Neural cell (in vitro differentiated cells): ENCODE results near the gene ZNF678.

Experiments
- EP300 ChIP-seq: fragments of 450-650 bp; conservative IDR thresholded peaks from 2 replicates; pipeline ENCODE4 v1.6.1; 2014; ENCODE audit warnings: antibody characterized with exemption, mild to moderate bottlenecking, moderate library complexity; ENCODE audit not compliant: poor library complexity, severe bottlenecking
- EZH2 ChIP-seq: fragments of 200-600, 300-800 bp; shearing (Covaris generic), sonication (generic); IDR thresholded peaks from 2 replicates; pipeline ENCODE4 v1.6.1; 2014; ENCODE audit warnings: antibody characterized with exemption, low read length, borderline replicate concordance, mild to moderate bottlenecking; ENCODE audit not compliant: insufficient read depth, poor library complexity, severe bottlenecking
- MXI1 ChIP-seq: fragments of 450-650 bp; conservative IDR thresholded peaks from 2 replicates; pipeline ENCODE4 v1.6.1; 2014; ENCODE audit warnings: antibody characterized with exemption, mild to moderate bottlenecking; ENCODE audit not compliant: poor library complexity, severe bottlenecking
- POLR2AphosphoS5 ChIP-seq: IDR thresholded peaks from 2 replicates; pipeline ENCODE4 v1.6.1; 2012
- RAD21 ChIP-seq: fragments of 450-650 bp; conservative IDR thresholded peaks from 2 replicates; pipeline ENCODE4 v1.6.1; 2014; ENCODE audit warnings: antibody characterized with exemption, mild to moderate bottlenecking, moderate library complexity
- TAF1 ChIP-seq: IDR thresholded peaks from 2 replicates; pipeline ENCODE4 v1.6.1; 2012; ENCODE audit warnings: low read depth
- TF ChIP-seq, protein P1 (sequence below): fragments of 450-650 bp; IDR thresholded peaks from 2 replicates; pipeline ENCODE4 v1.5.1; 2014; ENCODE audit warnings: antibody characterized with exemption, mild to moderate bottlenecking, moderate library complexity; ENCODE audit not compliant: poor library complexity, severe bottlenecking
- TF ChIP-seq, protein P2 (sequence below): IDR thresholded peaks from 2 replicates; pipeline ENCODE4 v1.6.1; 2012; ENCODE audit warnings: borderline replicate concordance

DNA sequence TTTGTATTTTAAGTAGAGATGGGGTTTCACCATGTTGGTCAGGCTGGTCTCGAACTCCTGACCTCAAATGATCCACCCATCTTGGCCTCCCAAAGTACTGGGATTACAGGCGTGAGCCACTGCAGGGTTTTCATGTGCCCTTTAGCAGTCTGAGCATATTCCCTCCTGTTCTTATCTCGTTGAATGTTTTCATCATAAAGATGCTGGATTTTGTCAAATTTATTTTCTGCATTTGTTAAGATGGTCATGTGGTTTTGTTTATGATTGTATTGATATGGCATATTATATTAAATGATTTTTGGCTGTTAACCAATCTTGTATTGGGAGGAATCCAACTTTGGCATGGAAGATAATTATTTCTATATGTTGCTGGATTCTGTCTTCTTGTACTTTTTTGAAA is 163.0 kb downstream of the ZNF678 start:
- TF ChIP-seq, protein P1, sequence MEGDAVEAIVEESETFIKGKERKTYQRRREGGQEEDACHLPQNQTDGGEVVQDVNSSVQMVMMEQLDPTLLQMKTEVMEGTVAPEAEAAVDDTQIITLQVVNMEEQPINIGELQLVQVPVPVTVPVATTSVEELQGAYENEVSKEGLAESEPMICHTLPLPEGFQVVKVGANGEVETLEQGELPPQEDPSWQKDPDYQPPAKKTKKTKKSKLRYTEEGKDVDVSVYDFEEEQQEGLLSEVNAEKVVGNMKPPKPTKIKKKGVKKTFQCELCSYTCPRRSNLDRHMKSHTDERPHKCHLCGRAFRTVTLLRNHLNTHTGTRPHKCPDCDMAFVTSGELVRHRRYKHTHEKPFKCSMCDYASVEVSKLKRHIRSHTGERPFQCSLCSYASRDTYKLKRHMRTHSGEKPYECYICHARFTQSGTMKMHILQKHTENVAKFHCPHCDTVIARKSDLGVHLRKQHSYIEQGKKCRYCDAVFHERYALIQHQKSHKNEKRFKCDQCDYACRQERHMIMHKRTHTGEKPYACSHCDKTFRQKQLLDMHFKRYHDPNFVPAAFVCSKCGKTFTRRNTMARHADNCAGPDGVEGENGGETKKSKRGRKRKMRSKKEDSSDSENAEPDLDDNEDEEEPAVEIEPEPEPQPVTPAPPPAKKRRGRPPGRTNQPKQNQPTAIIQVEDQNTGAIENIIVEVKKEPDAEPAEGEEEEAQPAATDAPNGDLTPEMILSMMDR, result no peak
- TF ChIP-seq EZH2 (no peak), EP300 (no peak), POLR2AphosphoS5 (no peak), MXI1 (no peak), RAD21 (no peak), TAF1 (no peak)
- TF ChIP-seq, protein P2, sequence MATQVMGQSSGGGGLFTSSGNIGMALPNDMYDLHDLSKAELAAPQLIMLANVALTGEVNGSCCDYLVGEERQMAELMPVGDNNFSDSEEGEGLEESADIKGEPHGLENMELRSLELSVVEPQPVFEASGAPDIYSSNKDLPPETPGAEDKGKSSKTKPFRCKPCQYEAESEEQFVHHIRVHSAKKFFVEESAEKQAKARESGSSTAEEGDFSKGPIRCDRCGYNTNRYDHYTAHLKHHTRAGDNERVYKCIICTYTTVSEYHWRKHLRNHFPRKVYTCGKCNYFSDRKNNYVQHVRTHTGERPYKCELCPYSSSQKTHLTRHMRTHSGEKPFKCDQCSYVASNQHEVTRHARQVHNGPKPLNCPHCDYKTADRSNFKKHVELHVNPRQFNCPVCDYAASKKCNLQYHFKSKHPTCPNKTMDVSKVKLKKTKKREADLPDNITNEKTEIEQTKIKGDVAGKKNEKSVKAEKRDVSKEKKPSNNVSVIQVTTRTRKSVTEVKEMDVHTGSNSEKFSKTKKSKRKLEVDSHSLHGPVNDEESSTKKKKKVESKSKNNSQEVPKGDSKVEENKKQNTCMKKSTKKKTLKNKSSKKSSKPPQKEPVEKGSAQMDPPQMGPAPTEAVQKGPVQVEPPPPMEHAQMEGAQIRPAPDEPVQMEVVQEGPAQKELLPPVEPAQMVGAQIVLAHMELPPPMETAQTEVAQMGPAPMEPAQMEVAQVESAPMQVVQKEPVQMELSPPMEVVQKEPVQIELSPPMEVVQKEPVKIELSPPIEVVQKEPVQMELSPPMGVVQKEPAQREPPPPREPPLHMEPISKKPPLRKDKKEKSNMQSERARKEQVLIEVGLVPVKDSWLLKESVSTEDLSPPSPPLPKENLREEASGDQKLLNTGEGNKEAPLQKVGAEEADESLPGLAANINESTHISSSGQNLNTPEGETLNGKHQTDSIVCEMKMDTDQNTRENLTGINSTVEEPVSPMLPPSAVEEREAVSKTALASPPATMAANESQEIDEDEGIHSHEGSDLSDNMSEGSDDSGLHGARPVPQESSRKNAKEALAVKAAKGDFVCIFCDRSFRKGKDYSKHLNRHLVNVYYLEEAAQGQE, result no peak
